T-helper 1 cell treated with Interleukin-12 subunit alpha and Interleukin-12 subunit beta and Interleukin-4 antibody, amounts not matched to agents 30 μg/mL and 1 μg/mL, for 36 hours (primary cell): ENCODE results near the gene PRTG.
"Not testable (repeated sequence)": the region's sequence is repeated elsewhere in the genome, so short reads cannot be mapped to it uniquely, and the experiment has no call there.

ENCODE experiments used
- H3K27ac Mint-ChIP-seq: one replicate; pipeline ENCODE4 v1.8.0; 2021; ENCODE audit warnings: mild to moderate bottlenecking, mixed read lengths
- H3K27me3 Mint-ChIP-seq: one replicate; pipeline ENCODE4 v1.8.0; 2021; ENCODE audit warnings: low read depth, mixed read lengths
- H3K36me3 Mint-ChIP-seq: one replicate; pipeline ENCODE4 v1.8.0; 2021; ENCODE audit warnings: low read depth, mixed read lengths
- H3K4me1 Mint-ChIP-seq: one replicate; pipeline ENCODE4 v1.8.0; 2021; ENCODE audit warnings: low read depth, mixed read lengths
- H3K4me3 Mint-ChIP-seq: one replicate; pipeline ENCODE4 v1.8.0; 2021; ENCODE audit warnings: mild to moderate bottlenecking, moderate library complexity, mixed read lengths
- H3K9me3 Mint-ChIP-seq: one replicate; pipeline ENCODE4 v1.8.0; 2021; ENCODE audit warnings: mixed read lengths

The PRTG gene

GRCh38 chr15:55742927-55743728 is at the start of gene PRTG:
PRTG (minus strand) TSS chr15:55743152; CDS start chr15:55742931, 221 bp downstream.
- Mint-ChIP-seq H3K36me3 (no peaks in the 10 kb centered on the region), H3K9me3 (no peaks in the 10 kb centered on the region), H3K4me3 (peak within 1 kb of the TSS; percentile 51)

GRCh38 chr15:55791551-55792400 is 48.8 kb upstream of the PRTG start:
- Mint-ChIP-seq H3K27me3 (peaks cover 4% of the 10 kb centered on the region), H3K4me3 (no peak overlapping the region), H3K27ac (no peak overlapping the region), H3K4me1 (no peaks in the 10 kb centered on the region), H3K36me3 (no peaks in the 10 kb centered on the region), H3K9me3 (peaks cover 8% of the 10 kb centered on the region)

More at GRCh38 chr15:55742927-55743728, at the start of gene PRTG:
- no peak within 1 kb of the TSS for H3K27ac Mint-ChIP-seq
- peaks cover 19% of the 10 kb centered on the region for H3K27me3 Mint-ChIP-seq
- no peaks in the 10 kb centered on the region for H3K4me1 Mint-ChIP-seq

GRCh38 chr15:55789066-55789660 is 46.2 kb upstream of the PRTG start:
- Mint-ChIP-seq H3K36me3 (no peaks in the 10 kb centered on the region), H3K27me3 (peaks cover 3% of the 10 kb centered on the region), H3K9me3 (peaks cover 4% of the 10 kb centered on the region), H3K4me1 (no peaks in the 10 kb centered on the region), H3K27ac (no peak overlapping the region), H3K4me3 (peak overlapping the region; percentile 6)

- no peaks in the 10 kb centered on the region for H3K36me3 Mint-ChIP-seq
- no peak overlapping the region for H3K4me3 Mint-ChIP-seq
- H3K9me3 Mint-ChIP-seq = no peaks in the 10 kb centered on the region
- H3K27me3 Mint-ChIP-seq = peaks cover 11% of the 10 kb centered on the region
- no peaks in the 10 kb centered on the region for H3K4me1 Mint-ChIP-seq
- no peak overlapping the region for H3K27ac Mint-ChIP-seq
These were observed 43.4 kb upstream of the PRTG start for GRCh38 chr15:55786341-55786740.

GRCh38 chr15:55785593-55785992 is 42.6 kb upstream of the PRTG start:
- H3K4me3 Mint-ChIP-seq, H3K27ac Mint-ChIP-seq, H3K9me3 Mint-ChIP-seq, H3K36me3 Mint-ChIP-seq, H3K4me1 Mint-ChIP-seq: not testable (repeated sequence)
- peaks cover 11% of the 10 kb centered on the region for H3K27me3 Mint-ChIP-seq

GRCh38 chr15:55784286-55784685 is 41.3 kb upstream of the PRTG start:
- Mint-ChIP-seq H3K9me3 (no peaks in the 10 kb centered on the region), H3K27me3 (peaks cover 13% of the 10 kb centered on the region), H3K27ac (no peak overlapping the region), H3K36me3 (no peaks in the 10 kb centered on the region), H3K4me1 (no peaks in the 10 kb centered on the region), H3K4me3 (no peak overlapping the region)

GRCh38 chr15:55782901-55783300 is 39.9 kb upstream of the PRTG start:
- Mint-ChIP-seq H3K4me1 (no peaks in the 10 kb centered on the region), H3K36me3 (no peaks in the 10 kb centered on the region), H3K27me3 (peaks cover 21% of the 10 kb centered on the region), H3K4me3 (no peak overlapping the region), H3K27ac (no peak overlapping the region), H3K9me3 (no peaks in the 10 kb centered on the region)

GRCh38 chr15:55780292-55780691 is 37.3 kb upstream of the PRTG start:
- Mint-ChIP-seq H3K9me3 (no peaks in the 10 kb centered on the region), H3K36me3 (no peaks in the 10 kb centered on the region), H3K27ac (no peak overlapping the region), H3K27me3 (peaks cover 31% of the 10 kb centered on the region), H3K4me1 (no peaks in the 10 kb centered on the region), H3K4me3 (no peak overlapping the region)

GRCh38 chr15:55778932-55779331 is 36.0 kb upstream of the PRTG start:
- H3K9me3 Mint-ChIP-seq = no peaks in the 10 kb centered on the region
- H3K27me3 Mint-ChIP-seq = peaks cover 32% of the 10 kb centered on the region
- no peak overlapping the region for H3K27ac Mint-ChIP-seq
- H3K36me3 Mint-ChIP-seq = no peaks in the 10 kb centered on the region
- no peak overlapping the region for H3K4me3 Mint-ChIP-seq
- no peaks in the 10 kb centered on the region for H3K4me1 Mint-ChIP-seq

GRCh38 chr15:55775316-55775715 is 32.4 kb upstream of the PRTG start:
- H3K9me3 Mint-ChIP-seq = no peaks in the 10 kb centered on the region
- peaks cover 39% of the 10 kb centered on the region for H3K27me3 Mint-ChIP-seq
- no peak overlapping the region for H3K4me3 Mint-ChIP-seq
- H3K27ac Mint-ChIP-seq = no peak overlapping the region
- no peaks in the 10 kb centered on the region for H3K36me3 Mint-ChIP-seq
- H3K4me1 Mint-ChIP-seq = no peaks in the 10 kb centered on the region

- no peak overlapping the region for H3K4me3 Mint-ChIP-seq
- H3K27me3 Mint-ChIP-seq = peaks cover 38% of the 10 kb centered on the region
- H3K36me3 Mint-ChIP-seq = no peaks in the 10 kb centered on the region
- H3K27ac Mint-ChIP-seq = no peak overlapping the region
- no peaks in the 10 kb centered on the region for H3K9me3 Mint-ChIP-seq
- H3K4me1 Mint-ChIP-seq = no peaks in the 10 kb centered on the region
These were observed 31.4 kb upstream of the PRTG start for GRCh38 chr15:55774113-55774970.

- no peak overlapping the region for H3K27ac Mint-ChIP-seq
These were observed 27.9 kb upstream of the PRTG start for GRCh38 chr15:55770806-55771205.

GRCh38 chr15:55770261-55770660 is 27.3 kb upstream of the PRTG start:
- Mint-ChIP-seq H3K4me3 (no peak overlapping the region), H3K4me1 (no peaks in the 10 kb centered on the region), H3K9me3 (no peaks in the 10 kb centered on the region), H3K36me3 (no peaks in the 10 kb centered on the region), H3K27me3 (peaks cover 27% of the 10 kb centered on the region), H3K27ac (no peak overlapping the region)

More at GRCh38 chr15:55770806-55771205, 27.9 kb upstream of the PRTG start:
- no peaks in the 10 kb centered on the region for H3K36me3 Mint-ChIP-seq
- peaks cover 27% of the 10 kb centered on the region for H3K27me3 Mint-ChIP-seq
- no peak overlapping the region for H3K4me3 Mint-ChIP-seq
- no peaks in the 10 kb centered on the region for H3K4me1 Mint-ChIP-seq
- H3K9me3 Mint-ChIP-seq = no peaks in the 10 kb centered on the region

- Mint-ChIP-seq H3K36me3 (no peaks in the 10 kb centered on the region), H3K4me3 (no peak overlapping the region), H3K27me3 (peaks cover 21% of the 10 kb centered on the region), H3K4me1 (no peaks in the 10 kb centered on the region), H3K27ac (no peak overlapping the region), H3K9me3 (no peaks in the 10 kb centered on the region)
These were observed 25.8 kb upstream of the PRTG start for GRCh38 chr15:55768670-55769185.
